ENCODE data around the gene LRP1B.

Gene LRP1B

GRCh38 chr2:141329964-141330363, 800.9 kb downstream of the LRP1B start:
- H3K4me1 ChIP-seq (ENCODE audit: control insufficient read depth, insufficient read depth, low read length, poor library complexity, severe bottlenecking) = no peaks in the 10 kb centered on the region
- no peaks in the 10 kb centered on the region for H3K27me3 ChIP-seq (replicated peaks; ENCODE audit: control insufficient read depth, insufficient read depth, low read length, poor library complexity, severe bottlenecking)
- H3K27ac ChIP-seq (ENCODE audit: insufficient read depth, low read length, poor library complexity, severe bottlenecking) = no peak overlapping the region
- H3K9me3 ChIP-seq (ENCODE audit: control insufficient read depth, low read length) = no peaks in the 10 kb centered on the region
- H3K36me3 ChIP-seq (ENCODE audit: control insufficient read depth, insufficient read depth, low read length) = no peaks in the 10 kb centered on the region
- no peak for DNase-seq
- no peak overlapping the region for H3K4me3 ChIP-seq (ENCODE audit: insufficient read depth, low read depth, low read length, poor library complexity, severe bottlenecking)

GRCh38 chr2:141323571-141323970, 807.2 kb downstream of the LRP1B start:
- Histone ChIP-seq H3K4me1 (ENCODE audit: control insufficient read depth, insufficient read depth, low read length, poor library complexity, severe bottlenecking) (no peaks in the 10 kb centered on the region), H3K27ac (ENCODE audit: insufficient read depth, low read length, poor library complexity, severe bottlenecking) (no peak overlapping the region), H3K36me3 (ENCODE audit: control insufficient read depth, insufficient read depth, low read length) (no peaks in the 10 kb centered on the region), H3K9me3 (ENCODE audit: control insufficient read depth, low read length) (no peaks in the 10 kb centered on the region), H3K27me3 (replicated peaks; ENCODE audit: control insufficient read depth, insufficient read depth, low read length, poor library complexity, severe bottlenecking) (no peaks in the 10 kb centered on the region), H3K4me3 (ENCODE audit: insufficient read depth, low read depth, low read length, poor library complexity, severe bottlenecking) (no peak overlapping the region)
- DNase-seq = no peak

- no peaks in the 10 kb centered on the region for H3K4me1 ChIP-seq (ENCODE audit: control insufficient read depth, insufficient read depth, low read length, poor library complexity, severe bottlenecking)
- no peaks in the 10 kb centered on the region for H3K27me3 ChIP-seq (replicated peaks; ENCODE audit: control insufficient read depth, insufficient read depth, low read length, poor library complexity, severe bottlenecking)
- H3K4me3 ChIP-seq (ENCODE audit: insufficient read depth, low read depth, low read length, poor library complexity, severe bottlenecking) = no peak overlapping the region
- DNase-seq = no peak
- H3K9me3 ChIP-seq (ENCODE audit: control insufficient read depth, low read length) = no peaks in the 10 kb centered on the region
- no peak overlapping the region for H3K27ac ChIP-seq (ENCODE audit: insufficient read depth, low read length, poor library complexity, severe bottlenecking)
- no peaks in the 10 kb centered on the region for H3K36me3 ChIP-seq (ENCODE audit: control insufficient read depth, insufficient read depth, low read length)
Measured at GRCh38 chr2:141317986-141318385, 812.8 kb downstream of the LRP1B start.

- H3K36me3 ChIP-seq (ENCODE audit: control insufficient read depth, insufficient read depth, low read length) = no peaks in the 10 kb centered on the region
- H3K27ac ChIP-seq (ENCODE audit: insufficient read depth, low read length, poor library complexity, severe bottlenecking) = no peak overlapping the region
- H3K27me3 ChIP-seq (replicated peaks; ENCODE audit: control insufficient read depth, insufficient read depth, low read length, poor library complexity, severe bottlenecking) = no peaks in the 10 kb centered on the region
- no peaks in the 10 kb centered on the region for H3K4me1 ChIP-seq (ENCODE audit: control insufficient read depth, insufficient read depth, low read length, poor library complexity, severe bottlenecking)
- no peak overlapping the region for H3K4me3 ChIP-seq (ENCODE audit: insufficient read depth, low read depth, low read length, poor library complexity, severe bottlenecking)
- DNase-seq = no peak
- no peaks in the 10 kb centered on the region for H3K9me3 ChIP-seq (ENCODE audit: control insufficient read depth, low read length)
Measured at GRCh38 chr2:141316606-141317005, 814.2 kb downstream of the LRP1B start.

- Histone ChIP-seq H3K36me3 (ENCODE audit: control insufficient read depth, insufficient read depth, low read length) (no peaks in the 10 kb centered on the region), H3K4me1 (ENCODE audit: control insufficient read depth, insufficient read depth, low read length, poor library complexity, severe bottlenecking) (no peaks in the 10 kb centered on the region), H3K4me3 (ENCODE audit: insufficient read depth, low read depth, low read length, poor library complexity, severe bottlenecking) (no peak overlapping the region), H3K27ac (ENCODE audit: insufficient read depth, low read length, poor library complexity, severe bottlenecking) (no peak overlapping the region), H3K27me3 (replicated peaks; ENCODE audit: control insufficient read depth, insufficient read depth, low read length, poor library complexity, severe bottlenecking) (no peaks in the 10 kb centered on the region), H3K9me3 (ENCODE audit: control insufficient read depth, low read length) (no peaks in the 10 kb centered on the region)
- DNase-seq = no peak
Measured at GRCh38 chr2:141316103-141316502, 814.7 kb downstream of the LRP1B start.

- H3K4me1 ChIP-seq (ENCODE audit: control insufficient read depth, insufficient read depth, low read length, poor library complexity, severe bottlenecking) = no peaks in the 10 kb centered on the region
- no peaks in the 10 kb centered on the region for H3K9me3 ChIP-seq (ENCODE audit: control insufficient read depth, low read length)
- no peak overlapping the region for H3K4me3 ChIP-seq (ENCODE audit: insufficient read depth, low read depth, low read length, poor library complexity, severe bottlenecking)
- no peaks in the 10 kb centered on the region for H3K36me3 ChIP-seq (ENCODE audit: control insufficient read depth, insufficient read depth, low read length)
- H3K27me3 ChIP-seq (replicated peaks; ENCODE audit: control insufficient read depth, insufficient read depth, low read length, poor library complexity, severe bottlenecking) = no peaks in the 10 kb centered on the region
- no peak overlapping the region for H3K27ac ChIP-seq (ENCODE audit: insufficient read depth, low read length, poor library complexity, severe bottlenecking)
- no peak for DNase-seq
Measured at GRCh38 chr2:141313972-141314371, 816.8 kb downstream of the LRP1B start.

- Histone ChIP-seq H3K27me3 (replicated peaks; ENCODE audit: control insufficient read depth, insufficient read depth, low read length, poor library complexity, severe bottlenecking) (no peaks in the 10 kb centered on the region), H3K36me3 (ENCODE audit: control insufficient read depth, insufficient read depth, low read length) (no peaks in the 10 kb centered on the region)
- DNase-seq = no peak
Measured at GRCh38 chr2:141311430-141311829, 819.4 kb downstream of the LRP1B start.

GRCh38 chr2:141306368-141306767, 824.4 kb downstream of the LRP1B start:
- Histone ChIP-seq H3K27ac (ENCODE audit: insufficient read depth, low read length, poor library complexity, severe bottlenecking) (no peak overlapping the region), H3K36me3 (ENCODE audit: control insufficient read depth, insufficient read depth, low read length) (no peaks in the 10 kb centered on the region), H3K4me1 (ENCODE audit: control insufficient read depth, insufficient read depth, low read length, poor library complexity, severe bottlenecking) (no peaks in the 10 kb centered on the region), H3K4me3 (ENCODE audit: insufficient read depth, low read depth, low read length, poor library complexity, severe bottlenecking) (no peak overlapping the region), H3K9me3 (ENCODE audit: control insufficient read depth, low read length) (no peaks in the 10 kb centered on the region), H3K27me3 (replicated peaks; ENCODE audit: control insufficient read depth, insufficient read depth, low read length, poor library complexity, severe bottlenecking) (no peaks in the 10 kb centered on the region)
- no peak for DNase-seq

More at GRCh38 chr2:141311430-141311829, 819.4 kb downstream of the LRP1B start:
- Histone ChIP-seq H3K9me3 (ENCODE audit: control insufficient read depth, low read length) (no peaks in the 10 kb centered on the region), H3K4me3 (ENCODE audit: insufficient read depth, low read depth, low read length, poor library complexity, severe bottlenecking) (no peak overlapping the region), H3K4me1 (ENCODE audit: control insufficient read depth, insufficient read depth, low read length, poor library complexity, severe bottlenecking) (no peaks in the 10 kb centered on the region), H3K27ac (ENCODE audit: insufficient read depth, low read length, poor library complexity, severe bottlenecking) (no peak overlapping the region)

GRCh38 chr2:141301551-141301950, 829.3 kb downstream of the LRP1B start:
- no peaks in the 10 kb centered on the region for H3K36me3 ChIP-seq (ENCODE audit: control insufficient read depth, insufficient read depth, low read length)
- no peaks in the 10 kb centered on the region for H3K9me3 ChIP-seq (ENCODE audit: control insufficient read depth, low read length)
- no peak for DNase-seq
- no peak overlapping the region for H3K4me3 ChIP-seq (ENCODE audit: insufficient read depth, low read depth, low read length, poor library complexity, severe bottlenecking)
- H3K4me1 ChIP-seq (ENCODE audit: control insufficient read depth, insufficient read depth, low read length, poor library complexity, severe bottlenecking) = no peaks in the 10 kb centered on the region
- H3K27ac ChIP-seq (ENCODE audit: insufficient read depth, low read length, poor library complexity, severe bottlenecking) = no peak overlapping the region
- no peaks in the 10 kb centered on the region for H3K27me3 ChIP-seq (replicated peaks; ENCODE audit: control insufficient read depth, insufficient read depth, low read length, poor library complexity, severe bottlenecking)

GRCh38 chr2:141280037-141280436, 850.8 kb downstream of the LRP1B start:
- no peak for DNase-seq
- Histone ChIP-seq H3K4me3 (ENCODE audit: insufficient read depth, low read depth, low read length, poor library complexity, severe bottlenecking) (no peak overlapping the region), H3K27me3 (replicated peaks; ENCODE audit: control insufficient read depth, insufficient read depth, low read length, poor library complexity, severe bottlenecking) (no peaks in the 10 kb centered on the region), H3K4me1 (ENCODE audit: control insufficient read depth, insufficient read depth, low read length, poor library complexity, severe bottlenecking) (no peaks in the 10 kb centered on the region), H3K27ac (ENCODE audit: insufficient read depth, low read length, poor library complexity, severe bottlenecking) (no peak overlapping the region), H3K36me3 (ENCODE audit: control insufficient read depth, insufficient read depth, low read length) (no peaks in the 10 kb centered on the region), H3K9me3 (ENCODE audit: control insufficient read depth, low read length) (no peaks in the 10 kb centered on the region)

- Histone ChIP-seq H3K27ac (ENCODE audit: insufficient read depth, low read length, poor library complexity, severe bottlenecking) (no peak overlapping the region), H3K9me3 (ENCODE audit: control insufficient read depth, low read length) (no peaks in the 10 kb centered on the region), H3K36me3 (ENCODE audit: control insufficient read depth, insufficient read depth, low read length) (no peaks in the 10 kb centered on the region), H3K4me3 (ENCODE audit: insufficient read depth, low read depth, low read length, poor library complexity, severe bottlenecking) (no peak overlapping the region), H3K4me1 (ENCODE audit: control insufficient read depth, insufficient read depth, low read length, poor library complexity, severe bottlenecking) (no peaks in the 10 kb centered on the region), H3K27me3 (replicated peaks; ENCODE audit: control insufficient read depth, insufficient read depth, low read length, poor library complexity, severe bottlenecking) (no peaks in the 10 kb centered on the region)
- DNase-seq = no peak
Measured at GRCh38 chr2:141271346-141271745, 859.5 kb downstream of the LRP1B start.

Measured in effector memory CD4-positive, alpha-beta T cell (primary cell).